K562 (cell line): ENCODE data around the gene DLAT. TPM values are rescaled to one million over a fixed set of nuclear protein-coding genes. Genes with fewer than 3 reads are reported as not detected.

Experiments
- DPF2 ChIP-seq: fragments of 450-650 bp; IDR thresholded peaks from 2 replicates; pipeline ENCODE4 v1.6.1; 2016
- MED1 ChIP-seq: sonication (generic); formaldehyde crosslinking; IDR thresholded peaks from 2 replicates; pipeline ENCODE4 v1.8.1; 2023; ENCODE audit warnings: missing genetic modification reagents, borderline replicate concordance
- PHF8 ChIP-seq: fragments of 200-600 bp; sonication (generic); IDR thresholded peaks from 2 replicates; pipeline ENCODE4 v1.6.1; 2012; ENCODE audit warnings: mixed run types, mild to moderate bottlenecking, inconsistent platforms, low read length, moderate library complexity, borderline replicate concordance
- RBFOX2 ChIP-seq: fragments of 200-400 bp; formaldehyde crosslinking; IDR thresholded peaks from 2 replicates; pipeline ENCODE4 v1.6.1; 2017; ENCODE audit warnings: low read depth, mild to moderate bottlenecking, low read length, moderate library complexity
- RFX5 ChIP-seq: IDR thresholded peaks from 2 replicates; pipeline ENCODE4 v1.6.1; 2011; ENCODE audit warnings: low read depth, mild to moderate bottlenecking, improper control_type of control experiment, low read length
- SIN3A ChIP-seq, 2 experiments: fragments of 150-350 bp in 1 of 2; IDR thresholded peaks; 2 replicates each; pipeline ENCODE4 v1.6.1; 2011 to 2016; ENCODE audit warnings: borderline replicate concordance in 2 of 2, low read depth in 2 of 2, low read length in 2 of 2, mild to moderate bottlenecking in 2 of 2, moderate library complexity in 2 of 2; ENCODE audit not compliant: control insufficient read depth in 1 of 2
- THAP7 ChIP-seq: fragments of 250-450 bp; sonication (Bioruptor Pico); IDR thresholded peaks from 2 replicates; pipeline ENCODE4 v1.5.0; 2021
- polyA plus RNA-seq, 8 experiments: library from polyadenylated mRNA; depleted of rRNA in 4 of 8; stranded (reverse) in 5 of 8; unstranded in 3 of 8; fragments of >200 nt; fragmentation: Nextera tagmentation in 2 of 8; fragmentation: Illumina TruSeq in 1 of 8; extraction: Ambion mirVana in 2 of 8; extraction: Trizol in 1 of 8; gene quantifications; 2 replicates each; pipeline versions ENCODE4 v1.2.1 to v1.2.3, GENCODE V29; 2011 to 2014; ENCODE audit warnings: inconsistent platforms in 1 of 8, missing spikeins in 1 of 8
- total RNA-seq, 7 experiments: library from RNA; depleted of rRNA in 6 of 7; stranded (reverse); fragments of >200 nt in 6 of 7; fragmentation: Illumina TruSeq in 2 of 7; extraction: Trizol in 2 of 7; gene quantifications; 2 replicates each; pipeline versions ENCODE4 v1.2.1 to v1.2.3, GENCODE V29; 2011 to 2021; ENCODE audit warnings: low replicate concordance in 1 of 7
- TF ChIP-seq, protein P1 (sequence below): fragments of 450-650 bp; IDR thresholded peaks from 2 replicates; pipeline ENCODE4 v1.6.1; 2014; ENCODE audit warnings: low read depth, mild to moderate bottlenecking, moderate library complexity, borderline replicate concordance

The DLAT gene
- total and polyA plus RNA-seq, 9 of the 15 experiments (the other 6 are each of a cell fraction or from before 2014, with no cell fraction given), result 41.7 to 152 (median 105) TPM

- TF ChIP-seq, protein P1, sequence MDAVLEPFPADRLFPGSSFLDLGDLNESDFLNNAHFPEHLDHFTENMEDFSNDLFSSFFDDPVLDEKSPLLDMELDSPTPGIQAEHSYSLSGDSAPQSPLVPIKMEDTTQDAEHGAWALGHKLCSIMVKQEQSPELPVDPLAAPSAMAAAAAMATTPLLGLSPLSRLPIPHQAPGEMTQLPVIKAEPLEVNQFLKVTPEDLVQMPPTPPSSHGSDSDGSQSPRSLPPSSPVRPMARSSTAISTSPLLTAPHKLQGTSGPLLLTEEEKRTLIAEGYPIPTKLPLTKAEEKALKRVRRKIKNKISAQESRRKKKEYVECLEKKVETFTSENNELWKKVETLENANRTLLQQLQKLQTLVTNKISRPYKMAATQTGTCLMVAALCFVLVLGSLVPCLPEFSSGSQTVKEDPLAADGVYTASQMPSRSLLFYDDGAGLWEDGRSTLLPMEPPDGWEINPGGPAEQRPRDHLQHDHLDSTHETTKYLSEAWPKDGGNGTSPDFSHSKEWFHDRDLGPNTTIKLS, result peak; percentile 53; the same call in 1 of the 2 replicates
- TF ChIP-seq SIN3A (IDR thresholded peaks at IDR 0.05; ENCODE audit: borderline replicate concordance in 2 of 2, control insufficient read depth in 1 of 2, low read depth in 2 of 2, low read length in 2 of 2) (peak; percentile 72 to 82; a peak in 2 of 4 replicates), MED1 (CRISPR knock-in tag) (no peak), RBFOX2 (peak; percentile 96), RFX5 (no peak), DPF2 (peak; percentile 69), PHF8 (peak; percentile 97), THAP7 (CRISPR knock-in tag) (no peak)
These were observed at the start of gene DLAT (continued) for GRCh38 chr11:112024773-112025678.
